Stomach (tissue), 9 donors: ENCODE results near the gene LZTS2. TPM values are rescaled to one million over a fixed set of nuclear protein-coding genes. Genes with fewer than 3 reads are reported as not detected.

Experiments
- DNase-seq, 2 donors: peaks; one replicate each; pipeline versions ENCODE4 v3.0.0 to v3.0.0-alpha.2; 2013 to 2019
- H3K27ac ChIP-seq, 5 donors: fragments of 200-600 bp in 4 of 5; sonication (generic) in 4 of 5; one replicate each; pipeline ENCODE4 v1.5.1; 2013 to 2019; ENCODE audit warnings: mild to moderate bottlenecking in 1 of 5, moderate library complexity in 1 of 5
- H3K27me3 ChIP-seq, 3 donors: fragments of 200-600 bp; sonication (generic); one replicate each; pipeline ENCODE4 v1.5.1; 2017 to 2019; ENCODE audit warnings: mixed run types in 1 of 3
- H3K36me3 ChIP-seq, 4 donors: fragments of 200-600 bp; sonication (generic); 1 replicate in 3 of 4; 2 replicates in 1 of 4; pipeline ENCODE4 v1.5.1; 2016 to 2019
- H3K4me1 ChIP-seq, 4 donors: fragments of 200-600 bp; sonication (generic); one replicate each; pipeline ENCODE4 v1.5.1; 2016 to 2019
- H3K4me3 ChIP-seq, 4 donors: fragments of 200-600 bp; sonication (generic) in 3 of 4; one replicate each; pipeline ENCODE4 v1.5.1; 2016 to 2019; ENCODE audit warnings: mild to moderate bottlenecking in 1 of 4
- H3K9me3 ChIP-seq, 4 donors: fragments of 200-600 bp; sonication (generic); one replicate each; pipeline ENCODE4 v1.5.1; 2016 to 2019
- EP300 ChIP-seq: sonication (generic); formaldehyde crosslinking; IDR thresholded peaks from one replicate; pipeline ENCODE4 v1.6.1; 2017; ENCODE audit warnings: antibody characterized with exemption
- POLR2A ChIP-seq, 4 donors: fragments of 450-650 bp; IDR thresholded peaks; one replicate each; pipeline ENCODE4 v1.6.1; 2016; ENCODE audit warnings: antibody characterized with exemption in 4 of 4, control low read depth in 2 of 4, mild to moderate bottlenecking in 1 of 4, moderate library complexity in 1 of 4
- POLR2AphosphoS5 ChIP-seq, 3 donors: sonication (generic); formaldehyde crosslinking; IDR thresholded peaks; one replicate each; pipeline ENCODE4 v1.6.1; 2016; ENCODE audit warnings: antibody characterized with exemption in 3 of 3
- WGBS, 5 donors: extraction: QIAGEN DNeasy Blood & Tissue Kit in 3 of 5; methylation state at CpG; one replicate each; pipeline versions ENCODE4 v1.1.5 to v1.1.7; 2013 to 2018; 5-methylcytosine and 5-hydroxymethylcytosine counted together
- intact Hi-C: fragments of 100-400 bp; cut with DNase I; formaldehyde crosslinking; loops from one replicate; pipeline ENCODE4 v1.15.1; 2023; ENCODE audit warnings: low total_unique reads
- polyA plus RNA-seq, 3 donors: library from polyadenylated mRNA; stranded (reverse); fragments of 200-250 nt; gene quantifications; one replicate each; pipeline ENCODE4 v1.2.3, GENCODE V29; 2013
- total RNA-seq, 5 donors: library from RNA; depleted of rRNA; stranded (reverse); fragments of >200 nt; gene quantifications; one replicate each; pipeline versions ENCODE4 v1.1.0 to v1.2.3, GENCODE V29; 2014 to 2016
- TF ChIP-seq, protein P1 (sequence below), 7 experiments: fragments of 450-650 bp in 4 of 7; fragments of 200-600 bp in 3 of 7; sonication (generic) in 3 of 7; IDR thresholded peaks; one replicate each; pipeline ENCODE4 v1.5.1; 2016 to 2019; ENCODE audit warnings: antibody characterized with exemption in 7 of 7, control low read depth in 2 of 7, mild to moderate bottlenecking in 1 of 7
- donor health status: healthy with polysubstance abuse.
- donor health status: Bipolar disorder and iron deficiency.
- donor health status: healthy.

Gene LZTS2
- total and polyA plus RNA-seq, 8 donors = 34.7 to 70.7 (median 48.0) TPM

DNA sequence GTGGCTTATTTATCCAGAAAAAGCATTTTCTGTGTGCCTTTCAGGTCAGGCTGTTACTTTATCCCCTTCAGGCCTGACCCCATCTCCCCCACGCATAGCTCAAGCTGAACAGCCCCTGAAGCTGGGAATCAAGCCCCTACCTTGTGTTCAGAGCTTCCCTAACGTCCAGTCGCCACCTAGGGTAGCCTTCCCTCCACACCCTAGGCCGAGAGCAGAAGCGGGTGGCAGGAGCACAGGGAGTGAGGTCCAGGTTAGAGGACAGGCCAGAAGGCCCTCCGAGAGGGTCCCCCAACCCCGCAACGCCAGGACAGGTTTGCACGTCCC lies 30.8 kb upstream of the LZTS2 start:
- intact Hi-C loops = no loop called here
- H3K36me3 ChIP-seq = peaks cover 0 to 29% (median 18%) of the 10 kb centered on the region in 4 donors
- TF ChIP-seq EP300 (no peak), POLR2AphosphoS5 (IDR thresholded peaks at IDR 0.05) (no peak), POLR2A (IDR thresholded peaks at IDR 0.05) (no peak)
- TF ChIP-seq, protein P1, sequence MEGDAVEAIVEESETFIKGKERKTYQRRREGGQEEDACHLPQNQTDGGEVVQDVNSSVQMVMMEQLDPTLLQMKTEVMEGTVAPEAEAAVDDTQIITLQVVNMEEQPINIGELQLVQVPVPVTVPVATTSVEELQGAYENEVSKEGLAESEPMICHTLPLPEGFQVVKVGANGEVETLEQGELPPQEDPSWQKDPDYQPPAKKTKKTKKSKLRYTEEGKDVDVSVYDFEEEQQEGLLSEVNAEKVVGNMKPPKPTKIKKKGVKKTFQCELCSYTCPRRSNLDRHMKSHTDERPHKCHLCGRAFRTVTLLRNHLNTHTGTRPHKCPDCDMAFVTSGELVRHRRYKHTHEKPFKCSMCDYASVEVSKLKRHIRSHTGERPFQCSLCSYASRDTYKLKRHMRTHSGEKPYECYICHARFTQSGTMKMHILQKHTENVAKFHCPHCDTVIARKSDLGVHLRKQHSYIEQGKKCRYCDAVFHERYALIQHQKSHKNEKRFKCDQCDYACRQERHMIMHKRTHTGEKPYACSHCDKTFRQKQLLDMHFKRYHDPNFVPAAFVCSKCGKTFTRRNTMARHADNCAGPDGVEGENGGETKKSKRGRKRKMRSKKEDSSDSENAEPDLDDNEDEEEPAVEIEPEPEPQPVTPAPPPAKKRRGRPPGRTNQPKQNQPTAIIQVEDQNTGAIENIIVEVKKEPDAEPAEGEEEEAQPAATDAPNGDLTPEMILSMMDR (IDR thresholded peaks at IDR 0.05) = no peak
- peak overlapping the region; percentile 10 to 84 (median 71) for H3K27ac ChIP-seq
- no peak for DNase-seq
- peak overlapping the region; percentile 66 to 69 (median 68) for H3K4me3 ChIP-seq
- peaks cover 24 to 47% (median 40%) of the 10 kb centered on the region in 4 donors for H3K4me1 ChIP-seq
- H3K27me3 ChIP-seq = peaks cover 0 to 8% (median 0%) of the 10 kb centered on the region in 3 donors
- no peaks in the 10 kb centered on the region for H3K9me3 ChIP-seq
- WGBS, 5 donors = 13 to 31% (median 18%) methylated on average over 7 to 9 of the region's 9 CpGs

DNA sequence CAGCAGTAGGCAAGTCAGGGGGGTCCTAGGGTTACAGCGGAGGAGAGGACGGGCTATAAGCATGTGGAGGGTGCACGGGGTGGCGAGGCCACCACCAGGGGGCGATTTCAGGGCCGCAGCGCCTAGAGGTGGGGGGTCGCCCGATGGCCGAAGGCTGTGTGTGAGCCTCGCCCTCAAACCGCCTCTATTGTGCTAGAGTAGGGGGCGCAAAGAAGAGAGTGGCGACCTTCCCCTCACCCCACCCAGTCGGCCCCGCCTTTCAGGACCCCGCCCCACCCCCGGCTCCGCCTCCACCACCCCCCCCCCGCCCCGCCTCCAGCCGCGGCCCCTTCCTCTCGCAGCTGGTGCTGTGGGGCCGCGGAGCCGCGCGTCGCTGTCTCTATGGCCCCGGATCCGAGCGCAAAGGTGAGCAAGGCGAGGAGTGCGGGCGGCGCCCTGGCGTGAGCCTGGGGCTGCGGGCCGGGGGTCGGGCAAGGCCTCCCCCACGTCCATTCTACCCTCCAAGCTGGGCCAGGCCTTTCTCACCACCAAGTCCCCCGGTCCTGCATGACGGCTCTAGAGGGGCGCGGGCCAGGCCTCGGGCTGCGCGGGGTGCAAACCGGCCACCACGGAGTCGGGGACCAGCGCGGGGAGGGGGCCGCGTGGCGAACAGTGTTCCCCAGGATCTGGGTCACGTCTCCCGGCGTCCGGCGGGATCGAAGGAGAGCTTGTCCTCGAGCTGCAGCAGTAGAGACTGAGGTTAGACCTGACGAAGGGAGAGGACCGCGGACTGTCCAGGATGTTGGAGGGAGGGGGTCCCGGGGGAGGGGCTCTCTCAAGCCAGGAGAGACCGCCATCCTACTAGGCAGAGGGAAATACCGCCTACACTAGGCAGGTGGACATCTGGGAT lies 30.2 kb upstream of the LZTS2 start, which contains the start of gene SEMA4G:
SEMA4G (plus strand) TSS at position 318 of the 889 bp plus-strand sequence. CDS start 3,409 bp downstream, outside the sequence.
- intact Hi-C loops = no loop called here
- Histone ChIP-seq H3K4me3 (peak within 1 kb of the TSS; percentile 66 to 69 (median 68)), H3K27ac (peak within 1 kb of the TSS; percentile 52 to 84 (median 74)), H3K4me1 (peaks cover 24 to 47% (median 40%) of the 10 kb centered on the region in 4 donors), H3K9me3 (no peaks in the 10 kb centered on the region), H3K36me3 (peaks cover 0 to 23% (median 18%) of the 10 kb centered on the region in 4 donors), H3K27me3 (peaks cover 0 to 8% (median 0%) of the 10 kb centered on the region in 3 donors)
- 1 to 7% (median 2%) methylated on average over 19 to 70 of the region's 70 CpGs for WGBS, 5 donors
- DNase-seq = peak; percentile 47 to 83
- TF ChIP-seq POLR2AphosphoS5 (IDR thresholded peaks at IDR 0.05) = no peak
- TF ChIP-seq, protein P1 (IDR thresholded peaks at IDR 0.05) = peak in 5 of 7 experiments; percentile 44 to 76 (median 62)

DNA sequence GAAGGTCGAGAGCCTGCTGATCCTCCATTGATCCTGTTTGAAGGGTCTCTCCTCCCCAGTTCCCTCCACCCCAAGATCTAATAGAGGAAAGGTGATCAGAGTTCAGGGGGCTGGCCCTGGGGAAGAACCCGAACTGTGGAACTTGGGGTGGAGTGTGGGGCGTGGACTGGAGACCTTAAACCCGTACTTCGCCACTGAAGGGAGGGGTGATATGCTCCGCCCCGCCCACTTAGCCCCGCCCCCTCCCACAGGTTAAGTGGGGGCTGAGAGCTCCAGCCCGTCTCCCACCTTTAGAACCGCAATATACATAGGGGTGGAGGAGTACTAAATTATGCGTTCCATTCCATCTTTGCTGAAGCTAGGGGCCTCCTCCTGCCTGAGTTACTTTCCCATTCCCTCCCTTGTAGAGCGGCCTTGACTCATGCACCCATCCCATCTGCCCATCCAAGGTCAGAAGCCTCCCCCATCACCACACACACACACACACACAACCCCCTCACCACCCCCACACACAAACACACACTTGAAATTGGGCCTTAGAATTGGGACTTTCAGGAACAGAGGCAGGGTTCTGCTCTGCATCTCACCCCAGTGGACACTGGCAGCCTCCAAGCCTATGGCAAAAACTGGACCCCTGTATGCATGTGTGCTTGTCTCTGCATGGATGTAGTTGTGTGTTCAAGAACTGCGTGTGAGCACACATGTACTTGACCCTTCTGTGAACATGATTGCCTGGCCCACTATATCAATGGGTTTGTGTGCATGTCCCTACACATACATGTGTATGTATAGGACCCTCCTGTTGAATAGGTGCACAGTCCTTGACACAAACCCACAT lies 29.3 kb upstream of the LZTS2 start:
- DNase-seq = peak; percentile 51 to 81
- Histone ChIP-seq H3K27ac (peak overlapping the region; percentile 52 to 84 (median 74)), H3K4me3 (peak overlapping the region; percentile 66 to 69 (median 68)), H3K27me3 (peaks cover 0 to 8% (median 0%) of the 10 kb centered on the region in 3 donors), H3K36me3 (peaks cover 0 to 17% (median 11%) of the 10 kb centered on the region in 4 donors), H3K9me3 (no peaks in the 10 kb centered on the region), H3K4me1 (peaks cover 24 to 47% (median 40%) of the 10 kb centered on the region in 4 donors)
- intact Hi-C loops = no loop called here
- TF ChIP-seq EP300 (no peak), POLR2AphosphoS5 (IDR thresholded peaks at IDR 0.05) (no peak), POLR2A (IDR thresholded peaks at IDR 0.05) (no peak)
- TF ChIP-seq, protein P1 (IDR thresholded peaks at IDR 0.05) = no peak
- WGBS, 5 donors = 23 to 43% (median 31%) methylated on average over 13 of the region's 13 CpGs
